ENCODE measurements around the gene OGFRL1. TPM values are rescaled to one million over a fixed set of nuclear protein-coding genes. Genes with fewer than 3 reads are reported as not detected.

OGFRL1 gene
- polyA plus RNA-seq, 1 donor from 2014 or later, result 8.3 TPM

GRCh38 chr6:71279740-71280139 is 8.9 kb upstream of the OGFRL1 start:
- Histone ChIP-seq H3K36me3 (ENCODE audit: insufficient read depth, low read length) (no peaks in the 10 kb centered on the region), H3K4me3 (ENCODE audit: low read length) (no peak overlapping the region), H3K27me3 (ENCODE audit: insufficient read depth, low read depth, low read length) (no peaks in the 10 kb centered on the region), H2AFZ (ENCODE audit: low read depth, low read length) (no peak overlapping the region), H3K79me2 (replicated peaks; ENCODE audit: insufficient read depth, low read length) (no peaks in the 10 kb centered on the region), H3K4me2 (ENCODE audit: low read length) (no peak overlapping the region), H3F3A (ENCODE audit: insufficient read depth, low read length, poor library complexity, severe bottlenecking) (no peaks in the 10 kb centered on the region), H3K27ac (ENCODE audit: low read length) (no peak overlapping the region), H4K20me1 (ENCODE audit: insufficient read depth) (no peaks in the 10 kb centered on the region), H3K9me3 (ENCODE audit: low read length) (no peaks in the 10 kb centered on the region), H3K9ac (ENCODE audit: low read length) (no peak overlapping the region), H3K9me2 (ENCODE audit: insufficient read depth, low read length) (no peaks in the 10 kb centered on the region)
- TF ChIP-seq POLR2AphosphoS5 (IDR thresholded peaks at IDR 0.05) (no peak), MXI1 (conservative IDR thresholded peaks at IDR 0.05; ENCODE audit: poor library complexity, severe bottlenecking) (no peak), TAF1 (IDR thresholded peaks at IDR 0.05; ENCODE audit: low read depth) (no peak), REST (IDR thresholded peaks at IDR 0.05; ENCODE audit: borderline replicate concordance) (no peak), SMC3 (conservative IDR thresholded peaks at IDR 0.05; ENCODE audit: poor library complexity) (no peak), CTCF (IDR thresholded peaks at IDR 0.05; ENCODE audit: poor library complexity, severe bottlenecking) (no peak), EZH2 (IDR thresholded peaks at IDR 0.05; ENCODE audit: borderline replicate concordance, insufficient read depth, low read length, poor library complexity, severe bottlenecking) (no peak), RAD21 (conservative IDR thresholded peaks at IDR 0.05) (no peak), EP300 (conservative IDR thresholded peaks at IDR 0.05; ENCODE audit: poor library complexity, severe bottlenecking) (no peak)

GRCh38 chr6:71280701-71281100 is 7.9 kb upstream of the OGFRL1 start:
- Histone ChIP-seq H3F3A (ENCODE audit: insufficient read depth, low read length, poor library complexity, severe bottlenecking) (no peaks in the 10 kb centered on the region), H3K27ac (ENCODE audit: low read length) (no peak overlapping the region), H3K36me3 (ENCODE audit: insufficient read depth, low read length) (no peaks in the 10 kb centered on the region), H2AFZ (ENCODE audit: low read depth, low read length) (no peak overlapping the region), H3K9ac (ENCODE audit: low read length) (no peak overlapping the region), H3K4me2 (ENCODE audit: low read length) (no peak overlapping the region), H3K27me3 (ENCODE audit: insufficient read depth, low read depth, low read length) (no peaks in the 10 kb centered on the region), H3K79me2 (replicated peaks; ENCODE audit: insufficient read depth, low read length) (no peaks in the 10 kb centered on the region), H3K9me2 (ENCODE audit: insufficient read depth, low read length) (no peaks in the 10 kb centered on the region), H4K20me1 (ENCODE audit: insufficient read depth) (no peaks in the 10 kb centered on the region), H3K9me3 (ENCODE audit: low read length) (no peaks in the 10 kb centered on the region), H3K4me3 (ENCODE audit: low read length) (no peak overlapping the region)
- TF ChIP-seq TAF1 (IDR thresholded peaks at IDR 0.05; ENCODE audit: low read depth) (no peak), EP300 (conservative IDR thresholded peaks at IDR 0.05; ENCODE audit: poor library complexity, severe bottlenecking) (no peak), MXI1 (conservative IDR thresholded peaks at IDR 0.05; ENCODE audit: poor library complexity, severe bottlenecking) (no peak), EZH2 (IDR thresholded peaks at IDR 0.05; ENCODE audit: borderline replicate concordance, insufficient read depth, low read length, poor library complexity, severe bottlenecking) (no peak), POLR2AphosphoS5 (IDR thresholded peaks at IDR 0.05) (no peak), REST (IDR thresholded peaks at IDR 0.05; ENCODE audit: borderline replicate concordance) (no peak), RAD21 (conservative IDR thresholded peaks at IDR 0.05) (no peak), SMC3 (conservative IDR thresholded peaks at IDR 0.05; ENCODE audit: poor library complexity) (no peak), CTCF (IDR thresholded peaks at IDR 0.05; ENCODE audit: poor library complexity, severe bottlenecking) (no peak)
